Ishikawa (cell line): Measurements from ENCODE around the gene CKLF.

ENCODE experiments used
- CREB1 ChIP-seq: IDR thresholded peaks from 2 replicates; pipeline ENCODE4 v1.6.1; 2012; ENCODE audit warnings: low read depth
- EGR1 ChIP-seq: IDR thresholded peaks from 2 replicates; pipeline ENCODE4 v1.6.1; 2012
- EP300 ChIP-seq: IDR thresholded peaks from 2 replicates; pipeline ENCODE4 v1.6.1; 2012; ENCODE audit warnings: borderline replicate concordance
- FOXM1 ChIP-seq: IDR thresholded peaks from 2 replicates; pipeline ENCODE4 v1.6.1; 2012; ENCODE audit warnings: low read depth, borderline replicate concordance
- MAX ChIP-seq: IDR thresholded peaks from 2 replicates; pipeline ENCODE4 v1.6.1; 2012
- RAD21 ChIP-seq: IDR thresholded peaks from 2 replicates; pipeline ENCODE4 v1.6.1; 2012; ENCODE audit warnings: low read depth
- REST ChIP-seq: IDR thresholded peaks from 2 replicates; pipeline ENCODE4 v1.6.1; 2012; ENCODE audit warnings: low read depth, mild to moderate bottlenecking
- TCF12 ChIP-seq: IDR thresholded peaks from 2 replicates; pipeline ENCODE4 v1.6.1; 2012; ENCODE audit warnings: low read depth
- TEAD4 ChIP-seq: IDR thresholded peaks from 2 replicates; pipeline ENCODE4 v1.6.1; 2012
- USF1 ChIP-seq: IDR thresholded peaks from 2 replicates; pipeline ENCODE4 v1.6.1; 2012
- YY1 ChIP-seq: IDR thresholded peaks from 2 replicates; pipeline ENCODE4 v1.6.1; 2012; ENCODE audit warnings: low read depth

- TF ChIP-seq YY1 (no peak), EP300 (no peak), EGR1 (no peak), TCF12 (no peak), MAX (no peak), RAD21 (no peak), REST (no peak), USF1 (no peak), FOXM1 (no peak), CREB1 (no peak), TEAD4 (no peak)
Measured at GRCh38 chr16:66516509-66516807, 35.9 kb upstream of the CKLF start.
